HG02943 (cell line): ENCODE data around the gene MYO1E.
"Not testable (repeated sequence)": the region's sequence is repeated elsewhere in the genome, so short reads cannot be mapped to it uniquely, and the experiment has no call there.

ENCODE experiments used
- ATAC-seq: cut with Tn5 transposase; IDR thresholded peaks from one replicate; pipeline ENCODE4 v1.9.1; 2021; ENCODE audit warnings: mild to moderate bottlenecking, low read depth, moderate library complexity; ENCODE audit not compliant: unreplicated experiment

The MYO1E gene

DNA sequence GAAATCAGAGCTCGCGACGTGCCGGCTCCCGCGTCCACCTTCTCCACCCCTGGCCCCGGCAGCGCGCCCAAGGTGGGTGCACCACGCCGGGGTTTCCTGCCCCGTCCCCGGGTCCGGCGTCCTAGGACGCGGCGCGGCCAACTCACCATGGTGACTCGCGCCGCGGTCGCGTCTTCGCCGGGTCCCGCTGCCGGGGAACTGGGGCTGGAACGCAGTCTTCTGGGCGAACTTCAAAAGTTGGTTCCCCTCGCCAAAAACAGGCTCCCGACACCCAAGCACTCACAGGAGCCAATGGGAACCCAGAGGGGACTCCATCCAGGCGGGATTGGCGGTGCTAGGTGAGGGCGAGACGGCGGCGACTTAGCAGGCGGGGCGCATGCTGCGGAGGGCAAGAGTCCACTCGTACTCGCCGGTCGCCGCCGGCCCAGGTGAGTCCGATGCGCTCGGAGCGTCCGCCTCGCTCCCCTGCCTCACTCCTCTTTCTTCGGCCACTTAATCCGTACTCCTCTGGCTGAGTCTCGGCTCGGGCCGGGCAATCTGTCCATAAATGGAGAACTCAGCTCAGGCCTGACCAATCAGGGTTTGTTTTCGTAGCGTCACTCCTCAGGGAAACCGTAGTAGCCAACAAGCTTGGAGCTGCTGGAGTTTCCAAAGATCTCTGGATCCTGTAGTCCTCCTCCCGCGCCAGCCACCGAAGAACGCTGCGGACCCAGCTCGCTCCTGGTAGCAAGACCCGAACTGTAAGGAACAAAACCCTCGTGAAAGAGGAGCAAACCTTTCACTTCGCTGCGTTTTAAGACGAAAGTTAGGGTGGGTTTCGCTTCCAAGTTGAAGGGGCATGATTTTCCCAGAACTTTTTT is at the start of gene MYO1E:
TSS of gene MYO1E (minus strand) at position 520 of the 860 bp plus-strand sequence. CDS start at position 149, 371 bp downstream.
- ATAC-seq, result no peak

- no peak for ATAC-seq
Observed at GRCh38 chr15:59420986-59421618, 48.4 kb upstream of the MYO1E start.

- ATAC-seq, result no peak
Observed at GRCh38 chr15:59420108-59420507, 47.4 kb upstream of the MYO1E start.

DNA sequence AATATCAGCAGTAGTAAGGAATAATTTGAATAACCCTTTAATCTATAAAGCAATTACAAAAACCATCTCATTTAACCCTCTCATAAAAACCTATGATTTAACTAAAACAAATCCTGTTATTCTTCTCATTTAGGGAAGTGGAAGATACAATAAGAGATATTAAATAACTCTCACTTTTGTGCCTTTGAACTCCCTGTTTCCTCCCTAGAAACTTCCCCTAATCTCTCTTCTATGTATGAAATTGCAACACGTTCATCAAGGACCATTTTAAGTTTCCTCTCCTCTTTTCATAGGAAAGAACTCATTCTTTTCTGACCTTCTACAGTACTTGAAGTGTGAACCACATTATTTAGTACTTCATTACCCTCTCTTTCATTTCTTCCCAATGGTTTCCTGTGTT is 46.5 kb upstream of the MYO1E start:
- ATAC-seq, result no peak

- no peak for ATAC-seq
Observed at GRCh38 chr15:59416816-59417215, 44.1 kb upstream of the MYO1E start.

DNA sequence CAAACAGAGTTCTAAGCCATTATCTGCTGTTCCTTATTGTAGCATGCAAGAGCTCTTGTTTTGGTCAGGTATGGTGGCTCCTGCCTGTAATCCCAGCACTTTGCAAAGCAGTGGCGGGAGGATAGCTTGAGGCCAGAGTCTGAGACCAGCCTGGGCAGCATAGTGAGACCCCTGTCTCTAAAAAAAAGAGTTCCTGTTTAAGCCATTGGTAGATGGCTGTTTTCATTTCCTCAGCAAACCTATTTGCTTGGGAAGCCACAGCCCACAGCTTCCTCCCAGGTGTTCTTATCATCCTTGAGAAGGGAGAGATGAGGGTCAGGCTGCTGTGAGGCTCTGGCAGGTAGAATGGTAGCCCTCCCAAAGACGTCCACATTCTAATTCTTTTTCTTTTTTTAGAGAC is 40.9 kb upstream of the MYO1E start:
- ATAC-seq, result no peak

DNA sequence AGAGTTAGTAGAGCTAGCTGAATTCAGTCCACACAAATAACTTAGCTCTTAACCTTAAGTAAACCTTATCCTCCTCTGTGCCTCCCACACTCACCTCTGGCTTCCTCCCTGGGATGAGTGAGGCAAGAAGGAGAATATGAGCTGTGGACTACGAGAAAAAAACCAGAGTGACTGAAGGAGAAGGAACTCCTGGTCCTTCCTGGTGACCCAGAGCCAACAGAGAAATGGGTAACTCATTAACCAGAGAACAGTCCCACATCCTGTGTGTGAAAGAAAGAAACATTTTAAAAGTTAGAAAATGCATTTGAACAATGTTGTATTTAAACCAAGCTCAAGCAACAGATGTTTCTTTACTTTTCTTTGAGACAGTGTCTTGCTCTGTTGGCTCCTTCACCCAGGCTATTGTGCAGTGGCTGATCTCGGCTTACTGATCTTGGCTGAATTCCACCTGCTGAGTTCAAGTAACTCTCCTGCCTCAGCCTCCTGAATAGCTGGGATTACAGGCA is 37.8 kb upstream of the MYO1E start:
- ATAC-seq, result no peak

GRCh38 chr15:59407946-59408345 is 35.3 kb upstream of the MYO1E start:
- ATAC-seq, result no peak

DNA sequence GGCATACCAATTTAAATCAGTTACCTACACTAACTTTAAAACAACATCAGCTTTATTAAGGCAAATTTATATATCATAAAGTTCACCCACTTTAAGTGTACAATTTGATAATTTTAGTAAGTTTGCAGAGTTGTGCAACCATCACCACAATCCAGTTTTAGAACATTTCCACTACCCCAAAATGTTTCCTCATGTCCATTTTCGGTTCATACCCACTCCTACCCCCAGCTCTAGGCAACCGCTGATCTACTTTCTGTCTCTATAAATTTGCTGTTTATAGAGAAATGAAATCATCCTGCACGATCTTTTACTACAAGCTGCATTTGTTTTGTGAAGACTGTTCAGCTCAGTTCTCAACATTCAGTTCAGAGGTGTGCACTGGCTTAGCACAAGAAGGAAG is 33.8 kb upstream of the MYO1E start:
- ATAC-seq, result no peak

DNA sequence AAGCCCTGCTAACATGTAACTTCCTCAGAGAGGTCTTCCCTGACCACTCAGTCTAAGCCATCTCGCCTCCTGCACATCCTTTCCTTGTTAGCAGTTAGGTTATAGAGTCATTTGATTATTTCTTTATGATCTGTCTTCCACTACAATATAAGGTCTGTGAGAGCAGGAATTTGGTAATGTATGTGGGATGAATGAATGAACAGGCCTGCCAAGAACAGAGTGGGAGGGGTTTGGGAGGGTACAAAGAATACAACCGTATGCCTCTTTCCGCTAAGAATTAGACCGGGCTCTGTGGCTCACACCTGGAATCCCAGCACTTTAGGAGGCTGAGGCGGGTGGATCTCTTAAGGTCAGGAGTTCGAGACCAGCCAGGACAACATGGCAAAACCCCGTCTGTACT is 32.4 kb upstream of the MYO1E start:
- no peak for ATAC-seq

GRCh38 chr15:59401824-59402569 is 29.3 kb upstream of the MYO1E start:
- no peak for ATAC-seq

DNA sequence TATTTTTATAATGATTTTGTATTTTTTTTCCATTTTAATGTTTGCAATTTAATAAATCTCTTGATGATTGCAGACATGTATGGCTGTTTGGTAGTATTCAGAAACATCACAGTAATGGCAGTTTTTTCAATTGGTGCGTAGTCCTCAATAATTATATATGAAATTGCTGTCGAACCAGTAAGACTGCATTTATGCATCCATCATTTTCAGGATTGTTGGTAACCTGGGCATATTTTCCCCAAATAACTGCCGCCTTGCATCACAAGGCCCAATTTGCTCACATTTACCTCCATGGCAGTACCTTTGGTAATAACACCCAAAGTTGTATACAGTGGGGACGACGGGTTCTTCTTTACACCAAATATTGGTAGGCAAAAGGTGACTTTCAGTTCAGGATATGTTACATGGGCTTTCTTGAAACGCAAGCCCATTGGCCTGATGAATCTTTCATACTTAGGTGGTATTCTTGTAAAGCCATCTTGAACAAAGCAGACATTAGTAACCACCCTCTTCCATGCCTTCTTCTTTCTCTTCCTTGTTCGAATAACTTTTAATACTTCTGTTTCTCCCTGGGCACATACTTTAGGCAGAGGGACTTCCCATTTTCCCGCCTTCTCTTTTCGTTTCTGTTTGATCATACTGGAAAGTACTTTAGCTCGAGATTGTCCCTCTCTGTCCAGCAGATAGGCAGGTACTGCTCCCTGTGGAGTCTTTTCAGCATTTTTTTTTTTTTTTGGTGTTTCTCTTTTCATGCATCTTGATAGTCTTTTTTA is 28.6 kb upstream of the MYO1E start:
- not testable (repeated sequence) for ATAC-seq

DNA sequence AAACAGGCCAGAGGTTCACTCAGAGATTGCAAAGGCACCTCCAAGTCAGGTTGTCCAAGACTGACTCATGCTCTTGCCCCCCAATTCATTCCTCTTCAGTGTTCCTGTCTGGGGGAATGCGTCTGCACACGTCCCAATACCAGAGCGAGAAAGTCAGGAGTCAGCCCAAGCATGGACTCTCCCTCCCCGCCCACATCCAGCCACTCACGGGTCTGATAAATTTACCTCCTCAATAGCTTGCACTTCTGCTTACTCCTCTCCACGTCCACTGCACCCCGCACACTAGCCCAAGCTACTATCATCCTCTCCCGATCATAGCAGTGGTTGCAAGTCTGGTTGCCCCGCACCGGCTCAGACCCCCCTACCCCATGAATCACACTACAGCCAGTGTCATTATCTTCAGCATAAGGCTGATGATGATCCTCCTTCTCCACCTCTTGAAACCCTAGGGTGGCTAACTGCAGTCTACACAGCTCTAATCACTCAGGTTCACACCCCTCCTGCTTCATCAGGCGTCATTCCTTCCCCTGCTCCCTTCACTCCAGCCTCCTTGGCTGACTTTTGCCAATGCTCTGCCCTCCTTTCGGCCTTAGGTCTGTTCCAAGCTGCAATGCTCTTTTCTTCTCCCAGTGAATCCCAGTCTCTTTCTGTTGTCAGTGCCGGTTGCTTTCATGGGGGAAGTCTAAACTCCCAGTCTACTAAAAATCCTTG is 27.6 kb upstream of the MYO1E start:
- ATAC-seq, result no peak

GRCh38 chr15:59399465-59400102 is 26.9 kb upstream of the MYO1E start:
- ATAC-seq, result no peak

DNA sequence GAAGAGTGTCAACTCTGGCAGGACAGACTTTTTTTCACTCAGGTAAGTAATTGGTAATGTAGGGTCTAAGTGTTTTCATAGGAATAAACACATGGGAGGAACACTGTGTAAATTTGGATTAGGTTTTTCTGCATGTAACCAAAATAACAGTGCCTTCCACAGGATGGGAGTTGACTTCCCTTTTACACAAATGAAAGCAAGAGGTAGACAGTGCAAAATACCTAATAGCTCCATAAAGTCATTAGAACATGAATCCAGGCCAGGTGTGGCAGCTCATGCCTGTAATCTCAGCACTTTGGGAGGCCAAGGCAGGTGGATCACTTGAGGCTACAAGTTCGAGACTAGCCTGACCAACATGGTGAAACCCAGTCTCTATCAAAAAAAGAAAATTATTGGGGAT is 25.5 kb upstream of the MYO1E start:
- ATAC-seq, result no peak

GRCh38 chr15:59396679-59397078 is 24.0 kb upstream of the MYO1E start:
- no peak for ATAC-seq

GRCh38 chr15:59396211-59396610 is 23.5 kb upstream of the MYO1E start:
- ATAC-seq, result no peak

GRCh38 chr15:59394166-59394661 is 21.5 kb upstream of the MYO1E start:
- no peak for ATAC-seq

DNA sequence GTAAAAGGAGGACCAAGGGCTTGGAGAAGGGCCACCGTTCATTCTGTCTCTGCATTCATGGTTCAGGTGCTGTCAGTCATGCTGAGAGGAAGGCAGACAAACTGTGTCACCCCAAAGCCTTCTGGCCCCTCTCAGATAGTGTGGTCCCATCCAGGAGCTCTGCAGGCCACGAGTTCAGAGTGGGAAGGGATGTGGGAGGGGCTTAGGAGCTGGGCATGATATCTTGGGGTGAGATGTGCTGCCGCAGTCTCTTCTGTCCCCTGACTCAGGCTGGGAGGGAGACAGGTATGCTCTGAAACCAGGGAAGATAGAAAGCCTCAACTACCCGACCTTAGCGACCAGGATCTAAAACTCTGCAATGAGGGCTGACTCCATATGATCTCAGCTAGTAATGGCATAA is 19.6 kb upstream of the MYO1E start:
- no peak for ATAC-seq
